HepG2 (cell line): ENCODE results near the gene C12orf60. TPM values are rescaled to one million over a fixed set of nuclear protein-coding genes. Genes with fewer than 3 reads are reported as not detected.
A peak's percentile ranks its signal among the peaks of the same experiment; 100 is the strongest.

Source experiments
- ETV6 ChIP-seq: sonication (generic); formaldehyde crosslinking; conservative IDR thresholded peaks from 2 replicates; pipeline ENCODE4 v1.4.0; 2020; ENCODE audit warnings: missing genetic modification reagents
- GPN1 ChIP-seq: sonication (generic); formaldehyde crosslinking; IDR thresholded peaks from 2 replicates; pipeline ENCODE4 v1.5.1; 2020; ENCODE audit warnings: missing genetic modification reagents, borderline replicate concordance
- HNRNPLL ChIP-seq: fragments of 200-400 bp; formaldehyde crosslinking; IDR thresholded peaks from 2 replicates; pipeline ENCODE4 v1.6.1; 2017; ENCODE audit warnings: mild to moderate bottlenecking, low read depth, low read length; ENCODE audit not compliant: poor library complexity, severe bottlenecking
- RAD51 ChIP-seq: fragments of 450-650 bp; IDR thresholded peaks from 2 replicates; pipeline ENCODE4 v1.6.1; 2016; ENCODE audit warnings: borderline replicate concordance
- SALL1 ChIP-seq: sonication (generic); formaldehyde crosslinking; IDR thresholded peaks from 2 replicates; pipeline ENCODE4 v1.8.0; 2022; ENCODE audit warnings: mild to moderate bottlenecking, missing genetic modification reagents
- SMAD3 ChIP-seq: sonication (generic); formaldehyde crosslinking; IDR thresholded peaks from 2 replicates; pipeline ENCODE4 v1.4.0; 2020; ENCODE audit warnings: missing genetic modification reagents
- SNRNP70 ChIP-seq: fragments of 200-400 bp; formaldehyde crosslinking; IDR thresholded peaks from 2 replicates; pipeline ENCODE4 v1.6.1; 2017; ENCODE audit warnings: mild to moderate bottlenecking, low read depth, low read length, moderate library complexity
- TCF7 ChIP-seq: sonication (generic); IDR thresholded peaks from 2 replicates; pipeline ENCODE4 v1.6.1; 2016; ENCODE audit warnings: antibody characterized with exemption, low read depth
- ZNF225 ChIP-seq: sonication (generic); formaldehyde crosslinking; IDR thresholded peaks from 2 replicates; pipeline ENCODE4 v1.4.0; 2020; ENCODE audit warnings: mild to moderate bottlenecking, missing genetic modification reagents
- ZNF3 ChIP-seq: IDR thresholded peaks from 2 replicates; pipeline ENCODE4 v1.7.0; 2017; ENCODE audit warnings: inconsistent platforms
- ZNF615 ChIP-seq: sonication (generic); formaldehyde crosslinking; IDR thresholded peaks from 2 replicates; pipeline ENCODE4 v1.5.0; 2020; ENCODE audit warnings: mild to moderate bottlenecking, missing genetic modification reagents, borderline replicate concordance
- polyA plus RNA-seq, 8 experiments: library from polyadenylated mRNA; depleted of rRNA in 3 of 8; stranded (reverse) in 7 of 8; unstranded in 1 of 8; fragments of >200 nt; fragmentation: Illumina TruSeq in 4 of 8; extraction: Trizol in 4 of 8; gene quantifications; 2 replicates each; pipeline versions ENCODE4 v1.2.1 to v1.2.3, GENCODE V29; 2011 to 2016; ENCODE audit warnings: low read depth in 4 of 8, missing spikeins in 1 of 8, mixed read lengths in 1 of 8; ENCODE audit not compliant: insufficient read depth in 1 of 8
- total RNA-seq, 5 experiments: library from RNA; depleted of rRNA; stranded (reverse); fragments of >200 nt; fragmentation: Illumina TruSeq; extraction: Trizol; gene quantifications; 2 replicates each; pipeline ENCODE4 v1.2.3, GENCODE V29; 2016; ENCODE audit warnings: low read depth in 1 of 5
- TF ChIP-seq, protein P1 (sequence below): sonication (generic); formaldehyde crosslinking; IDR thresholded peaks from 2 replicates; pipeline ENCODE4 v1.5.1; 2020; ENCODE audit warnings: mild to moderate bottlenecking, missing genetic modification reagents, borderline replicate concordance
- TF ChIP-seq, protein P2 (sequence below): sonication (generic); formaldehyde crosslinking; IDR thresholded peaks from 2 replicates; pipeline ENCODE4 v1.4.0; 2020; ENCODE audit warnings: missing genetic modification reagents
- TF ChIP-seq, protein P3 (sequence below): sonication (generic); formaldehyde crosslinking; IDR thresholded peaks from 2 replicates; pipeline ENCODE4 v1.5.0; 2020; ENCODE audit warnings: mild to moderate bottlenecking, missing genetic modification reagents, borderline replicate concordance

C12orf60 gene
- total and polyA plus RNA-seq, 2 of the 13 experiments (the other 11 are each of a cell fraction or from before 2014, with no cell fraction given) = 0.55 to 1.4 TPM

DNA sequence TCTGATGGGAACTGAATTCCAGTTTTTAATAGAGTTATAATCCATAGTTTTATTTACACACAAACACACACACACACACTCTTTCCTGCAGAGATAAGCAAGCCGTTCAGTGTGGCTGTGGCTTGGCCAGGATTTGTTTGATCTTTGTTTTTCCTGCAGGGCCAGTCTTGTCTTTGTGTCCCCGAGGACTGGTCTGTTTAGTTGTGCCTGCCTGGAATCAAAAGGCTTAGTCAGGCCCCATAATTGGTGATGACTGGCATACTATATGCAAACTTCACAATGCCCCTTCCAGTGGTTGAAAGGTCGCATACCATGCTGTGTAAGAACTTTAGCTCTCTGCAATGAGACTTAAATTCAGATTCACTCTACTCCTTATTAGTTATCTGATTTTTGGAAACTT is 26.2 kb upstream of the C12orf60 start (continued):
- TF ChIP-seq HNRNPLL (no peak), RAD51 (no peak), ETV6 (CRISPR knock-in tag) (no peak), SALL1 (CRISPR knock-in tag) (peak; percentile 59), TCF7 (peak; percentile 50; the same call in 1 of the 2 replicates), ZNF3 (CRISPR knock-in tag) (no peak), GPN1 (CRISPR knock-in tag) (no peak), ZNF615 (CRISPR knock-in tag) (no peak), SNRNP70 (no peak), SMAD3 (no peak), ZNF225 (no peak)
- TF ChIP-seq, protein P1, sequence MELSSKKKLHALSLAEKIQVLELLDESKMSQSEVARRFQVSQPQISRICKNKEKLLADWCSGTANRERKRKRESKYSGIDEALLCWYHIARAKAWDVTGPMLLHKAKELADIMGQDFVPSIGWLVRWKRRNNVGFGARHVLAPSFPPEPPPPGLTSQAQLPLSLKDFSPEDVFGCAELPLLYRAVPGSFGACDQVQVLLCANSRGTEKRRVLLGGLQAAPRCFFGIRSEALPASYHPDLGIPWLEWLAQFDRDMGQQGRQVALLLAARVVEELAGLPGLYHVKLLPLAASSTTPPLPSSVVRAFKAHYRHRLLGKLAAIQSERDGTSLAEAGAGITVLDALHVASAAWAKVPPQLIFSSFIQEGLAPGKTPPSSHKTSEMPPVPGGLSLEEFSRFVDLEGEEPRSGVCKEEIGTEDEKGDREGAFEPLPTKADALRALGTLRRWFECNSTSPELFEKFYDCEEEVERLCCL (CRISPR knock-in tag) = no peak
- TF ChIP-seq, protein P2, sequence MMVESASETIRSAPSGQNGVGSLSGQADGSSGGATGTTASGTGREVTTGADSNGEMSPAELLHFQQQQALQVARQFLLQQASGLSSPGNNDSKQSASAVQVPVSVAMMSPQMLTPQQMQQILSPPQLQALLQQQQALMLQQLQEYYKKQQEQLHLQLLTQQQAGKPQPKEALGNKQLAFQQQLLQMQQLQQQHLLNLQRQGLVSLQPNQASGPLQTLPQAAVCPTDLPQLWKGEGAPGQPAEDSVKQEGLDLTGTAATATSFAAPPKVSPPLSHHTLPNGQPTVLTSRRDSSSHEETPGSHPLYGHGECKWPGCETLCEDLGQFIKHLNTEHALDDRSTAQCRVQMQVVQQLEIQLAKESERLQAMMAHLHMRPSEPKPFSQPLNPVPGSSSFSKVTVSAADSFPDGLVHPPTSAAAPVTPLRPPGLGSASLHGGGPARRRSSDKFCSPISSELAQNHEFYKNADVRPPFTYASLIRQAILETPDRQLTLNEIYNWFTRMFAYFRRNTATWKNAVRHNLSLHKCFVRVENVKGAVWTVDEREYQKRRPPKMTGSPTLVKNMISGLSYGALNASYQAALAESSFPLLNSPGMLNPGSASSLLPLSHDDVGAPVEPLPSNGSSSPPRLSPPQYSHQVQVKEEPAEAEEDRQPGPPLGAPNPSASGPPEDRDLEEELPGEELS (CRISPR knock-in tag) = peak; percentile 31; the same call in 1 of the 2 replicates
- TF ChIP-seq, protein P3, sequence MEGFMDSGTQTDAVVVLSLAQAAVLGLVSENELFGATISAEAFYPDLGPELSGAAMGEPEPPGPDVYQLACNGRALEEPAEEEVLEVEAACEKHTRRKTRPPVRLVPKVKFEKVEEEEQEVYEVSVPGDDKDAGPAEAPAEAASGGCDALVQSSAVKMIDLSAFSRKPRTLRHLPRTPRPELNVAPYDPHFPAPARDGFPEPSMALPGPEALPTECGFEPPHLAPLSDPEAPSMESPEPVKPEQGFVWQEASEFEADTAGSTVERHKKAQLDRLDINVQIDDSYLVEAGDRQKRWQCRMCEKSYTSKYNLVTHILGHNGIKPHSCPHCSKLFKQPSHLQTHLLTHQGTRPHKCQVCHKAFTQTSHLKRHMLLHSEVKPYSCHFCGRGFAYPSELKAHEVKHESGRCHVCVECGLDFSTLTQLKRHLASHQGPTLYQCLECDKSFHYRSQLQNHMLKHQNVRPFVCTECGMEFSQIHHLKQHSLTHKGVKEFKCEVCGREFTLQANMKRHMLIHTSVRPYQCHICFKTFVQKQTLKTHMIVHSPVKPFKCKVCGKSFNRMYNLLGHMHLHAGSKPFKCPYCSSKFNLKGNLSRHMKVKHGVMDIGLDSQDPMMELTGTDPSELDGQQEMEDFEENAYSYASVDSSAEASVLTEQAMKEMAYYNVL (CRISPR knock-in tag) = no peak
